Measurements from ENCODE around the gene ATP7B.

The ATP7B gene

GRCh38 chr13:51931606-51932005 is 79.6 kb downstream of the ATP7B start:
- DNase-seq (ENCODE audit: low read depth): no peak
- no peak for TF ChIP-seq CTCF (IDR thresholded peaks at IDR 0.05; ENCODE audit: insufficient read depth, low read depth, low read length, missing control alignments)
- H3K4me3 ChIP-seq (ENCODE audit: low read depth, low read length): no peak overlapping the region

- DNase-seq (ENCODE audit: low read depth): no peak
- TF ChIP-seq CTCF (IDR thresholded peaks at IDR 0.05; ENCODE audit: insufficient read depth, low read depth, low read length, missing control alignments): no peak
- no peak overlapping the region for H3K4me3 ChIP-seq (ENCODE audit: low read depth, low read length)
Measured at GRCh38 chr13:51929699-51930098, 81.6 kb downstream of the ATP7B start.

- DNase-seq (ENCODE audit: low read depth): peak; percentile 16
- H3K4me3 ChIP-seq (ENCODE audit: low read depth, low read length): no peak overlapping the region
- TF ChIP-seq CTCF (IDR thresholded peaks at IDR 0.05; ENCODE audit: insufficient read depth, low read depth, low read length, missing control alignments): no peak
Measured at GRCh38 chr13:51928231-51928630, 83.0 kb downstream of the ATP7B start.

GRCh38 chr13:51927129-51927528 is 84.1 kb downstream of the ATP7B start:
- no peak for TF ChIP-seq CTCF (IDR thresholded peaks at IDR 0.05; ENCODE audit: insufficient read depth, low read depth, low read length, missing control alignments)
- no peak for DNase-seq (ENCODE audit: low read depth)
- no peak overlapping the region for H3K4me3 ChIP-seq (ENCODE audit: low read depth, low read length)

- H3K4me3 ChIP-seq (ENCODE audit: low read depth, low read length): no peak overlapping the region
- TF ChIP-seq CTCF (IDR thresholded peaks at IDR 0.05; ENCODE audit: insufficient read depth, low read depth, low read length, missing control alignments): no peak
- DNase-seq (ENCODE audit: low read depth): no peak
Measured at GRCh38 chr13:51926528-51926885, 84.7 kb downstream of the ATP7B start.

- H3K4me3 ChIP-seq (ENCODE audit: low read depth, low read length): no peak overlapping the region
- DNase-seq (ENCODE audit: low read depth): no peak
- TF ChIP-seq CTCF (IDR thresholded peaks at IDR 0.05; ENCODE audit: insufficient read depth, low read depth, low read length, missing control alignments): no peak
Measured at GRCh38 chr13:51925865-51926527, 85.3 kb downstream of the ATP7B start.

Data from GM12865 (cell line).